Measurements from ENCODE around the gene TPSAB1.

Gene TPSAB1

GRCh38 chr16:1211451-1212268, 28.8 kb upstream of the TPSAB1 start:
- no peak for DNase-seq

- DNase-seq = no peak
Observed at GRCh38 chr16:1212616-1213194, 27.8 kb upstream of the TPSAB1 start.

GRCh38 chr16:1213231-1213630, 27.3 kb upstream of the TPSAB1 start:
- no peak for DNase-seq

GRCh38 chr16:1213796-1214372, 26.6 kb upstream of the TPSAB1 start:
- DNase-seq = no peak

DNA sequence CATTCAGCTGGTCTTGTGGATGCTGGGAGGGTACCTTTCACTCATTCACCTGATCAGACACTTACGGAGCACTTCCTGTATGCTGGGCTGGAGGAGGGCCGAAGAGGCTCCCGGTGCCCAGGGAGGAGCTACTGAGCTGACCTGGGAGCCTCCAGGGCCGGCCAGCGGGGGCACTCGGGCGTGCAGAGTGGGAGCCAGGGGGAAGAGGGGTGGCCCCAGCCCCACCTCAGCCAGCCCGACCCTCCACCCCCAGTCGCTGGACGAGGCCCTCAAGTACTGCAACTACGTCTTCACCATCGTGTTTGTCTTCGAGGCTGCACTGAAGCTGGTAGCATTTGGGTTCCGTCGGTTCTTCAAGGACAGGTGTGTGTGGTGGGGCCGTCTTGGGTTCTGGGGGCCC, 25.8 kb upstream of the TPSAB1 start:
- no peak for DNase-seq

DNA sequence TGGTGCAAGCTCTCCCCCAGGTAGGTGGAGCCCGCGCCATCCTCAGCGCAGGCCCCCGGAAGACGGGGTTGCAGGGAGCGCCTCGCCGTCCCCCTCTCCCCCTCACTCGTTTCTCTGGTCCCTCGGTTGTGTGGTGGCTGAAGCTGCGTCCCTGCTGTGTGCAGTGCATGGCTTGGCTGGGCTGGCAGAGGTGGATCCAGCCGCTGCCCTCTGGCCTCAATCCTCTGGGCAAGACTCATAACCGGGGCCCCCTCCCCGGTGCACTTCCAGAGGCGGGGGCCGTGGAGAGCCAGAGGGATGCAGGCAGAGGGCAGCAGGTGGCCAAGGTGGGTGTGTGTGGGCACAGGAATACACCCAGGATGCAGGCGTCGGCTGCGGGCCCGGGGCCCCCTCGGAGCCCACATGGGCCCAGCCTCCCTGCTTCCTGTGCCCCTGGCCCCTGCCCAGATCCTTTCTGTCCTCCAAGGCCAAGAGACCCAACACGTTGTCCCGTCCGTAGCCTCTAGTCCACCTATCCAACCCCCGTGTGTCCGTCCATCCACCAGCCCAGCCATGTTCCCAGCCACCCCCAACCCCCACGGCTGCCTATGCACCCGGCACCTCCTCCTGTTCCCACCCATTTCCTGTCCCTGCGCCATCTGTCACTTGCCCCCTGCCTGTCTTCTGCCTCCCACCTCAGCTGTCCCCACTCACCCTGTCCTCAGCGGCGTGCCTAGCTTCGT, 24.8 kb upstream of the TPSAB1 start:
- no peak for DNase-seq

DNA sequence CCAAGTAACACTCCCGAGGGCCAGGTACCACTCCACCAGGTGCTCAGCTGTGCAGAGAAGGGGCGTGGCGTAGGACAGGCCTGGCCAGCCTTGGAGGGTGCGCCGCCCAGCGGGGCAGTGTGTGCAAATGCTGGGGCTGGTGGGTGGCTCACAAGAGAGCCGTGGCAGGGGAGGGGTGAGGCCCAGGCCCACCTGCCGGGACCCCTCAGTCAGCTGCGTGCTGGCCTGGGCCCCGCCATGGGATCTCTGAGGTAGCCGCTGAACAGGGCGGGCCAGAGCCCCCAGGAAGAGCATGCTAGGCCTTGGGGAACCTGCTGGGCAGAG, 24.2 kb upstream of the TPSAB1 start:
- no peak for DNase-seq

DNA sequence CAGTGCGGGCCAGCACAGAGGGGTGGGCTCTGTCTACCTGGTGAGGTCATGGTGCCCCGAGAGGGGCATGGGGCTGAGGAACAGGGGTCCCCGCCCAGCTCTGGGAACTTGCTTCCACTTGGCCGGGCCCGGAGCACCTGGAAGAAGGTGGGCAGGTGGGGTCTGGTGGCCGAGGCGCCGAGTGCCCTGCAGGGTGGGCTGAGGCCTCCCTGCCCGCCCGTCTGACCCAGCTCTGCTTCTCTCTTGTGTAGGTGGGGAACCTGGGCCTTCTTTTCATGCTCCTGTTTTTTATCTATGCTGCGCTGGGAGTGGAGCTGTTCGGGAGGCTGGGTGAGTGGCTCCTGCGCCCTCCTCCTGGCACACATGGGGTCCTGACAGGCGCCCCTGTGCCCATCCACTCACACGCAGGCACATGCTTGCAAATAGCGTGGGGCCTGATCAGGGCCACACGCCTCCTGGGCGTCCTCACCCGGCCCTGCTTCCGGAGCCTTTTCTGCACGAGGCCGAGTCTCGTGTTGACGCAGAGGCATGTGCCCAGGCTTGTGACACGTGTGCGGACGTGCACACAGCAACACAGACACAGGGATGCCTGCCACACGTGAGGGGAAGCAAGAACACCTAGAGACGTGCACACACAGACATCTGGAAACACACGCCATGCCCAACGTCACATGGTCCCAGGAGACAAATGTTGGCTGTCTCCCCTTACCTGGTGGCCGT, 23.7 kb upstream of the TPSAB1 start:
- DNase-seq = no peak

DNA sequence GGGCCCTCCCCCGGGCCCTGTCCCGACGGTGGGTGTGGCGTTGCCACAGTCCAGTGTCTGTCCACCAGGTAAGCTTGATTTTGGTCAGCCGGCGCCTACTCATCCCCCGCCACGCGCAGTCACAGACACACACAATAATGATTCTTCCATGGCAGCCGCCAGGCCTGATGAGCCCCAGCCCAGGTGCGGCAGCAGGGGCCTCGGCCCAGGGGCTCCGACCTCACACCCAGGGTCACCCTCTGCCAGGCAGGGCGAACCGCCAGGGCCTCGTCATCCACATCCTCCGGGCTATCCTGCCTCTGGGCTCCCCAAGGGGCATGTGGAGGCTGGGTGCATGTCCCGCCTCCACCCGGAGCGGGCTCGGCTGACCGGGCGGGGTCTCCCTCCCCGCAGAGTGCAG, 23.0 kb upstream of the TPSAB1 start:
- no peak for DNase-seq

GRCh38 chr16:1218061-1218929, 22.2 kb upstream of the TPSAB1 start:
- DNase-seq = no peak

DNA sequence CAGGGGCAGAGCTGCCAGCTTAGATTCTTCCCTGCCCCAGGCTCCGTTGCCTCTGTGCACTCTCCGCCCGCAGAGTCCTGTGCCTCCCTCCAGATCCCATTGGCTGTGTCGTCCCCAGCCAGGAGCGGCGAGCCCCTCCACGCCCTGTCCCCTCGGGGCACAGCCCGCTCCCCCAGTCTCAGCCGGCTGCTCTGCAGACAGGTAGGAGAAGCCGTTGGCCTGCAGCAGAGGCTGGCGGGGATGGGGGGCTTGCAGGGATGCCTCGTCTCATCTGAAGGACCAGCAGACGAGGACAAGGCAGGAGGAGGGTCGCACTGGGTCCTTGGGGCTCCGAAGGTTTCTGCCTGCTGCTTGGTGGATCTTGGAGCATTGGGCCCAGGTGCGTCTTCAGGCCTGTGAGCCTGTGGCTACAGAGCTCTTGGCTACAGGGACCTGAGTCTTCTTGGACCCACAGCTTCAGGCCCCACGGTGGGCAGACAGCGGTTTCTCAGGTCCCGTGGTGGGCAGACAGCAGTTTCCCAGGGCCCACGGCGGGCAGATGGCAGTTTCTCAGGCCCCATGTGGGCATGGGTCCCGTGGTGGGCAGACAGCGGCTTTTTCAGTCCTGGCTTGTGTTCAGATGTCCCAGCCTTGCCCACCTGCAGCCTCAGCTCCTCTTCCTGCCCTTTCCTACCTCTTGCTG, 21.4 kb upstream of the TPSAB1 start:
- no peak for DNase-seq

DNA sequence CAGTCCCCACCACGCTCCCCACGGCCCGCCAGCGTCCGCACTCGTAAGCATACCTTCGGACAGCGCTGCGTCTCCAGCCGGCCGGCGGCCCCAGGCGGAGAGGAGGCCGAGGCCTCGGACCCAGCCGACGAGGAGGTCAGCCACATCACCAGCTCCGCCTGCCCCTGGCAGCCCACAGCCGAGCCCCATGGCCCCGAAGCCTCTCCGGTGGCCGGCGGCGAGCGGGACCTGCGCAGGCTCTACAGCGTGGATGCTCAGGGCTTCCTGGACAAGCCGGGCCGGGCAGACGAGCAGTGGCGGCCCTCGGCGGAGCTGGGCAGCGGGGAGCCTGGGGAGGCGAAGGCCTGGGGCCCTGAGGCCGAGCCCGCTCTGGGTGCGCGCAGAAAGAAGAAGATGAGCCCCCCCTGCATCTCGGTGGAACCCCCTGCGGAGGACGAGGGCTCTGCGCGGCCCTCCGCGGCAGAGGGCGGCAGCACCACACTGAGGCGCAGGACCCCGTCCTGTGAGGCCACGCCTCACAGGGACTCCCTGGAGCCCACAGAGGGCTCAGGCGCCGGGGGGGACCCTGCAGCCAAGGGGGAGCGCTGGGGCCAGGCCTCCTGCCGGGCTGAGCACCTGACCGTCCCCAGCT, 20.3 kb upstream of the TPSAB1 start:
- no peak for DNase-seq

DNA sequence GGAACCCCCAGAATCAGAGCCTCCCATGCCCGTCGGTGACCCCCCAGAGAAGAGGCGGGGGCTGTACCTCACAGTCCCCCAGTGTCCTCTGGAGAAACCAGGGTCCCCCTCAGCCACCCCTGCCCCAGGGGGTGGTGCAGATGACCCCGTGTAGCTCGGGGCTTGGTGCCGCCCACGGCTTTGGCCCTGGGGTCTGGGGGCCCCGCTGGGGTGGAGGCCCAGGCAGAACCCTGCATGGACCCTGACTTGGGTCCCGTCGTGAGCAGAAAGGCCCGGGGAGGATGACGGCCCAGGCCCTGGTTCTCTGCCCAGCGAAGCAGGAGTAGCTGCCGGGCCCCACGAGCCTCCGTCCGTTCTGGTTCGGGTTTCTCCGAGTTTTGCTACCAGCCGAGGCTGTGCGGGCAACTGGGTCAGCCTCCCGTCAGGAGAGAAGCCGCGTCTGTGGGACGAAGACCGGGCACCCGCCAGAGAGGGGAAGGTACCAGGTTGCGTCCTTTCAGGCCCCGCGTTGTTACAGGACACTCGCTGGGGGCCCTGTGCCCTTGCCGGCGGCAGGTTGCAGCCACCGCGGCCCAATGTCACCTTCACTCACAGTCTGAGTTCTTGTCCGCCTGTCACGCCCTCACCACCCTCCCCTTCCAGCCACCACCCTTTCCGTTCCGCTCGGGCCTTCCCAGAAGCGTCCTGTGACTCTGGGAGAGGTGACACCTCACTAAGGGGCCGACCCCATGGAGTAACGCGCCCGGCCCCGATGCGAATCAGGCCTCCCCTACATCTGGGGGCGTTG, 19.5 kb upstream of the TPSAB1 start:
- DNase-seq = no peak

DNA sequence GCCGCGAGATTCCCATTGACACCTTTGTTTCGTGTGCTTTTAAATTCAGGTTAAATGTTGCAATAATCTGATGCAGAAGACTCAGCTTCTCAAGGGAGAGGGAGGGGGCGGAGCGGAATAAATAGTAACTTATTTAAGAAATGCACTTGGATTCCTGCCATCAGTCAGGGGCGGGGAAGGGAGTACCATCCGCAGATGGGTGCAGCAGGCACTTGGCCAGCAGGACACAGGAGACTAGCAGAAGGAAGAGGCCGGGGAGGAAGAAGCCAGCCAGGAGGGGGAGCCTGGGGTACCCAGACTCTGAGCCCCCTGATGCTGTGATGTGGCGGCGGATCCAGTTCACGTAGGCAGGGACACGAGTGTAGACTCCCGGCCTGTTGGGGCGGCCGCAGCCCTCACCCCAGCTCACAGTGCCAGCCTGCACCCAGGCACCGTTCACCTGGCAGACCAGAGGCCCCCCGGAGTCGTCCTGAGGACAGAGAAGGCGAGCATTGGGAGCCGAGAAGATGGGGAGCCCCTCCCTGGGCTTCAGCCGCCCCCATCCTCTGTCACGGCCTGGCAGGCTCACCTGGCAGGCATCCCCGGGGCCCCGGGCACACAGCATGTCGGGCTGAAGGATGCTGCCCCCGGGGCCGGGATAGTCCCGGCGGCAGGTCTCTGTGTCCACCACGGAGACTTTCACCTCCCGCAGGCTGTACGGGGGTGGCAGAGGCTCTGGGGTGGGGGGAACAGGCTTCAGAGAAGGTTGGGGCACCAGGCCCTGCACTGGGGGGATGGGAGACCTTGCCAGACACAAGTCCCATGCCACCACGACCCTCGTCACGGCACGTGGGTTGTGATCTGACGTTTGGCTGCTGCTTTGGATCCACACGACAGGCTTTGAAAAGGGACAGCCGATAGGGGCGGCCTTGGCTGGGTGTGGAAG, 18.6 kb upstream of the TPSAB1 start:
- DNase-seq = no peak

DNA sequence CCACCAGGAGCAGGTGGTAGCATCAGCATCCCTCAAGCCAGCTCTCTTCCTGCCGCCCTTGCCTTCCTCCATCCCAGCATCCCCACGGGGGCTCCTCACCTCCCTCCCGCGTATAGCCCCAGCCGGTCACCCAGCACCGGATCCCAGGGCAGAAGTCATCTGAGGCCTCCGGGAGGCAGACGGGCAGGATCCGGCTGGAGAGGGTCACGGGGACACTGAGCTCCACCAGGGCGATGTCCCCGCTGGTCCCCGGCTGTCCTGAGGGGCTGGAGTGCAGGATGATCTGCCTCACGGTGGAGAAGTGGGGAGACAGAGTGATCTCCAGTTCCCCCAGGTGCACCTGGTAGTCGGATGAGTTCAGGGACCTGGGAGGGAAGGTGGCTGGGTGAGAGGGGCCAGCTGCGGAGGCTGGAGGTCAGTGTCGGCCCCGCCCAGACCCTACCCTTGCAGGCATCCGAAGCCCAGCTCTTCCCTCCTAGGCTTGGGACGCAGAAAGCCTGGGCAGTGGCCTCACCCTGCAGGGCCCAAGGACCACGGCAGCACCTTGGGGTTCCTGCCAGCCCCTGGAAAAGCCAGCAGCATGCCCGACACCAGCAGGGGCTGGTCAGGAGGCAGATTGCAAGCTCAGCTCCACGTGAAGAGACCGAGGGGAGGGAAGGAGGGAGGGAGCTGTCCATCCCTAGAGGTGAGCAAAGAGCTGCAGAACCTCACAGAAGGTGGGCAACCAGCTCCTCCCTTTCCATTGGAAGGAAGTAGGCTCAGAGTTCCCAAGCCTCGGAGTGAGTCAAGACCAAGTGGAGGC, 17.8 kb upstream of the TPSAB1 start:
- no peak for DNase-seq

- no peak for DNase-seq
Observed at GRCh38 chr16:1223355-1224214, 16.9 kb upstream of the TPSAB1 start.

- DNase-seq = no peak
Observed at GRCh38 chr16:1224558-1224957, 15.9 kb upstream of the TPSAB1 start.

Measured in activated CD4-positive, alpha-beta T cell treated with anti-CD3 and anti-CD28 coated beads for 1 hour (primary cell).